ENCODE results near the gene POLR3H.

GRCh38 chr22:41540006-41540315 lies 4.3 kb downstream of the POLR3H start:
- TF ChIP-seq POLR2AphosphoS5 (IDR thresholded peaks at IDR 0.05) = no peak
- TF ChIP-seq CTCF (IDR thresholded peaks at IDR 0.05) = no peak
